ENCODE measurements around the gene ART3. TPM values are rescaled to one million over a fixed set of nuclear protein-coding genes. Genes with fewer than 3 reads are reported as not detected.

ART3 gene
- total and polyA plus RNA-seq, 9 of the 15 experiments (the other 6 are each of a cell fraction or from before 2014, with no cell fraction given): 0.69 to 1.4 (median 1.1) TPM; not detected in 1

DNA sequence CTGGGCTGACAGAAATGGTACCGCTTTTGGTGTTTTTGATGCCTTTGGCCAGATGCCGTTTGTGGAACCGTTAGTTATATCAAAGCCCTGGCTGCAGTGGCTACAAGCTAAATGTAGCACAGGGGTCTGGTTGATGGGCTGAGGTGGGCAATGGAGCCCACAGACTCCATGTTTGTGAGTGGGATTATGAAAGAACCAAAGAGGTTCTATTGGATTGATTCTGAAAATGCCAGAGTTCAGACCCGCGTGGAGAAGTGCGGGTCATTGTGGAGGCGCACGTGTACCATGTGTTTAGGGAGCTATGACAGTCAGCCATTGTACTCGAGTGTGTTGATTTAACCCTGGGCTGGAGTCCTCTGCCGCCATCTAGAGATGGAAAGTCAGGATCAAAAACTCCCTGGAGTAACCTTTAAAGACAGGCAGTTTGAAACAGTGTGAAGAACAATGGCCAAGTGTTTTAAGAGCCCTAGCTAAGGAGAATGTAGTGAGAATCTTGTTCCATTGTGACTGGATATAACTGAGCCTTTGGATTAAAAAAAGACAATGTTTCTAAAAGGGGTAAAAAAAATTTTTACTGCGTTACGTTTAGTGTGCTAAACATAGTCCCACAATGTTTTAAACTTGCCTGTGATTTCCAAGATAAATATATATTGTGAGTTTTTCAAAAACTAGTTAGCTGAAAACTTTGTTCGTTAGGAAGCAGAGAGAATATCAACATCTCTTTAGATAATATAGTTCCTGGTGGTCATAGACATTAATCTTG, 12.7 kb downstream of the ART3 start (continued):
- TF ChIP-seq, protein P1, sequence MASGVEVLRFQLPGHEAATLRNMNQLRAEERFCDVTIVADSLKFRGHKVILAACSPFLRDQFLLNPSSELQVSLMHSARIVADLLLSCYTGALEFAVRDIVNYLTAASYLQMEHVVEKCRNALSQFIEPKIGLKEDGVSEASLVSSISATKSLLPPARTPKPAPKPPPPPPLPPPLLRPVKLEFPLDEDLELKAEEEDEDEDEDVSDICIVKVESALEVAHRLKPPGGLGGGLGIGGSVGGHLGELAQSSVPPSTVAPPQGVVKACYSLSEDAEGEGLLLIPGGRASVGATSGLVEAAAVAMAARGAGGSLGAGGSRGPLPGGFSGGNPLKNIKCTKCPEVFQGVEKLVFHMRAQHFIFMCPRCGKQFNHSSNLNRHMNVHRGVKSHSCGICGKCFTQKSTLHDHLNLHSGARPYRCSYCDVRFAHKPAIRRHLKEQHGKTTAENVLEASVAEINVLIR (CRISPR knock-in tag; IDR thresholded peaks at IDR 0.05): no peak
- TF ChIP-seq, protein P2, sequence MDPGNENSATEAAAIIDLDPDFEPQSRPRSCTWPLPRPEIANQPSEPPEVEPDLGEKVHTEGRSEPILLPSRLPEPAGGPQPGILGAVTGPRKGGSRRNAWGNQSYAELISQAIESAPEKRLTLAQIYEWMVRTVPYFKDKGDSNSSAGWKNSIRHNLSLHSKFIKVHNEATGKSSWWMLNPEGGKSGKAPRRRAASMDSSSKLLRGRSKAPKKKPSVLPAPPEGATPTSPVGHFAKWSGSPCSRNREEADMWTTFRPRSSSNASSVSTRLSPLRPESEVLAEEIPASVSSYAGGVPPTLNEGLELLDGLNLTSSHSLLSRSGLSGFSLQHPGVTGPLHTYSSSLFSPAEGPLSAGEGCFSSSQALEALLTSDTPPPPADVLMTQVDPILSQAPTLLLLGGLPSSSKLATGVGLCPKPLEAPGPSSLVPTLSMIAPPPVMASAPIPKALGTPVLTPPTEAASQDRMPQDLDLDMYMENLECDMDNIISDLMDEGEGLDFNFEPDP (CRISPR knock-in tag; IDR thresholded peaks at IDR 0.05): no peak
- TF ChIP-seq, protein P3, sequence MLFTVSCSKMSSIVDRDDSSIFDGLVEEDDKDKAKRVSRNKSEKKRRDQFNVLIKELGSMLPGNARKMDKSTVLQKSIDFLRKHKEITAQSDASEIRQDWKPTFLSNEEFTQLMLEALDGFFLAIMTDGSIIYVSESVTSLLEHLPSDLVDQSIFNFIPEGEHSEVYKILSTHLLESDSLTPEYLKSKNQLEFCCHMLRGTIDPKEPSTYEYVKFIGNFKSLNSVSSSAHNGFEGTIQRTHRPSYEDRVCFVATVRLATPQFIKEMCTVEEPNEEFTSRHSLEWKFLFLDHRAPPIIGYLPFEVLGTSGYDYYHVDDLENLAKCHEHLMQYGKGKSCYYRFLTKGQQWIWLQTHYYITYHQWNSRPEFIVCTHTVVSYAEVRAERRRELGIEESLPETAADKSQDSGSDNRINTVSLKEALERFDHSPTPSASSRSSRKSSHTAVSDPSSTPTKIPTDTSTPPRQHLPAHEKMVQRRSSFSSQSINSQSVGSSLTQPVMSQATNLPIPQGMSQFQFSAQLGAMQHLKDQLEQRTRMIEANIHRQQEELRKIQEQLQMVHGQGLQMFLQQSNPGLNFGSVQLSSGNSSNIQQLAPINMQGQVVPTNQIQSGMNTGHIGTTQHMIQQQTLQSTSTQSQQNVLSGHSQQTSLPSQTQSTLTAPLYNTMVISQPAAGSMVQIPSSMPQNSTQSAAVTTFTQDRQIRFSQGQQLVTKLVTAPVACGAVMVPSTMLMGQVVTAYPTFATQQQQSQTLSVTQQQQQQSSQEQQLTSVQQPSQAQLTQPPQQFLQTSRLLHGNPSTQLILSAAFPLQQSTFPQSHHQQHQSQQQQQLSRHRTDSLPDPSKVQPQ (CRISPR knock-in tag; IDR thresholded peaks at IDR 0.05; ENCODE audit: borderline replicate concordance): no peak
- TF ChIP-seq ZKSCAN8 (CRISPR knock-in tag; IDR thresholded peaks at IDR 0.05): no peak
- no peak for TF ChIP-seq ETS2 (tag; IDR thresholded peaks at IDR 0.05; ENCODE audit: borderline replicate concordance, poor library complexity, severe bottlenecking)
- no peak for TF ChIP-seq FOXP1 (CRISPR knock-in tag; IDR thresholded peaks at IDR 0.05)
- no peak for TF ChIP-seq U2AF1 (optimal IDR thresholded peaks at IDR 0.05; ENCODE audit: low read depth, low read length)
- TF ChIP-seq ILF3 (IDR thresholded peaks at IDR 0.05; ENCODE audit: borderline replicate concordance): no peak
- no peak for TF ChIP-seq SPI1 (IDR thresholded peaks at IDR 0.05; ENCODE audit: borderline replicate concordance, low read depth, low read length)
- TF ChIP-seq HLTF (IDR thresholded peaks at IDR 0.05): no peak
- no peak for TF ChIP-seq PHB (CRISPR knock-in tag; IDR thresholded peaks at IDR 0.05)
- no peak for TF ChIP-seq RBM14 (IDR thresholded peaks at IDR 0.05; ENCODE audit: borderline replicate concordance, insufficient read depth, low read depth, low read length)
- no peak for TF ChIP-seq XRCC4 (IDR thresholded peaks at IDR 0.05; ENCODE audit: extremely low read depth, insufficient read depth, insufficient read length)
- no peak for TF ChIP-seq ZNF695 (CRISPR knock-in tag; IDR thresholded peaks at IDR 0.05)
- no peak for TF ChIP-seq HDGF (IDR thresholded peaks at IDR 0.05)
- no peak for TF ChIP-seq XRCC3 (IDR thresholded peaks at IDR 0.05)
- TF ChIP-seq MTF1 (CRISPR knock-in tag; IDR thresholded peaks at IDR 0.05; ENCODE audit: borderline replicate concordance): no peak
- no peak for TF ChIP-seq EWSR1 (IDR thresholded peaks at IDR 0.05; ENCODE audit: borderline replicate concordance, low read depth, partially characterized antibody)
- no peak for TF ChIP-seq ETV6 (IDR thresholded peaks at IDR 0.05; ENCODE audit: borderline replicate concordance in 1 of 2, low read depth in 2 of 2, low read length in 1 of 2)
- TF ChIP-seq ETV6 (CRISPR knock-in tag; IDR thresholded peaks at IDR 0.05; ENCODE audit: borderline replicate concordance): no peak
